Fibroblast of skin of left biceps (primary cell): Measurements from ENCODE around the gene PHF20.
"Not testable (repeated sequence)": the region's sequence is repeated elsewhere in the genome, so short reads cannot be mapped to it uniquely, and the experiment has no call there.

Experiments used
- DNase-seq, 2 experiments: peaks; one replicate each; pipeline ENCODE4 v3.0.0-alpha.2; 2013; ENCODE audit warnings: low read depth in 2 of 2

The PHF20 gene

DNA sequence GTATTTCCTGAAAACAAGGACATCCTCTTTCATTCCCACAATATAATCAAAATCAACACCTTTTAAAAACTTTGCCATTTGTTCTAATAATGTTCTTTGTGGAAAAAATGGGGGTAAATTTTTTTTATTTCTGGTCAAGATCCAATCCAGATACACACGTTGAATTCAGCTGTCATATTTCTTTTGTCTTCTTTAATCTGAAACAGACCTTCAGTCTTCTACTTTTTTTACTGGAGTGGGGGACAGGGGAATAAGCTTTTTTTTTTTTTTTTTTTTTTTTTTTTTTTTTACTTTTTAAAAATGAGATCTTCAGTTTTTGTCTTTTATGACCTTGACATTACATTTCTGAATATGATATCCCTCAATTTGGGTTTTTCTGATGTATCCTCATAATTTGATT lies 113.4 kb downstream of the PHF20 start:
- no peak for DNase-seq

DNA sequence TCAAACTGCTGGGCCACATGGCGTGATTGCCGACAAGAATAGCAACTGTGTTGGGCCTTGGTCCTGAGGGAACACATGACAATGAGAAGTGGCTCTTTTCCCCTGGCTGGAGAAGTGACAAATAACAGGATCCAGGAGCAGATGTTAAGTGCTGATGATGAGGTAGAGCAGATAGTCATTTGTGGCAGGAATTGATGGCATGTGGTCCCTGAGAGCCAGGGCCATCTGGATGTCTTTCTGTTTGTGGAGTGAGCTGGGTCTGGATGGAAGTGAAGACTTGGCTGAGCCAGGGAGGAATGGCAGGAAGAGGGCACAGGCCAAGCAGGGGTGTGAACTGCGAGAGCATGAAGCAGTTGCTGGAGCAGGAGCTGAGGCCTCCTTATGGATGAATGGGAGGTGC lies 114.7 kb downstream of the PHF20 start:
- no peak for DNase-seq

DNA sequence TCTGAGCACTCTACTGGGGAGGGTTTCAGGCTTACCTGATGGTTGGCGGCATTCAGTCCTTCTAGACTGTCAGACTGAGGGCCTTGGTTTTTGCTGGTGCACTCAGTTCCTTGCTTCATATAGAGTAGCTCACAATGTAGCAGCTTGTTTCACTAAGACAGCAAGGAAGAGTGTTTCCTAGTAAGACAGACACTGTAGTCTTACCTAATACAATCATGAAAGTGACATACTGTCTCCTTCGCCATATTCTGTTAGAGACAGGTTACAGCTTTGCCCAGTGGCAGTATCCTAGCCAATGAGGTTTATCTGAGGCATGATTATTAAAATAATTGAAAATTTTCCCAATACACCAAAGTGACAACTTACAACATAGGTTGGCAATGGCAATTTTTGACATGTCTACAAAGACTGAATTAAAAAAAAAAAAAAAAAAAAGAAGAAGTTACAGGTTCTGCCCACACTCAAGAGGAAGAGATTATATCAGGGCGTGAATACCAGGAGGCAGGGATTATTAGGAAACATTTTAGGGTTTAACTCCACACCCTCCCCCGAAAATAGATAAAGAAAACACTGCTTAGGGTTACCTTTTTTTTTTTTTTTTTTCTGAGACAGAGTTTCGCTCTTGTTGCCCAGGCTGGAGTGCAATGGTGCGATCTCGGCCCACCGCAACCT lies 115.7 kb downstream of the PHF20 start:
- no peak for DNase-seq

DNA sequence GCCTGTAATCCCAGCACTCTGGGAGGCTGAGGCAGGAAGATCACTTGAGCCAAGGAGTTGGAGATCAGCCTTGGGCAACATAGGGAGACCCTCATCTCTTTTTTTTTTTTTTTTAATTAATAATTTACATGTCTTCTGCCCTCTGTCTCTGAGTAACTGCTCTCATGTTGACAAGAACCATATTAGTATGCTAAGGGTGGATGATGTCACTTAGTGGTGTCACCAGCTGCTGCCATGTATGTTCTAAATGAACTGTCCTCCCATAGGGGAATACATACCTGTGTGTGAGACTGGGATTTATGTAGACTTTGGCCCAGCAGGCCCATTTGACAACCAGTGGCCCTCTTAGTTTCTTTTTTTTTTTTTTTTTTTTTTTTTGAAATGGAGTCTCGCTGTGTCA lies 116.8 kb downstream of the PHF20 start:
- no peak for DNase-seq

DNA sequence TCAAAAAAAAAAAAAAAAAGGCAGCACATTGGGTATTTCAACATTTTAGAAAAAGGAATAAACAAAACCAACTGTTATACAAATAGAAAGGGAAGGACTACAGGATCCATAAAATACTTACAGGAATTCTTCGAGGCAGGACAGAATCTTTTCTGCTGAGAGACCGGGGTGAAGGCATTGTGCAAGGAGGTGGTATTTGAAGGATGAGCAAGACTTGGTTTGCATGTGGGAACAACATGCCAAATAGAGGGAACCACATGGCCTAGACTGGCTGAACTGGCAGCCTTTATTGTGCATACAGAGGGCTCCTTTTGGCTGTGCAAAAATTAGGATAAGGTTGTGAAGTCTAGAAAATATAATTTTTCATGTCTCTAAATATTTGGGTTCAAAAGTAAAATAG lies 119.6 kb downstream of the PHF20 start:
- DNase-seq = peak in 1 of 2 experiments; percentile 25

DNA sequence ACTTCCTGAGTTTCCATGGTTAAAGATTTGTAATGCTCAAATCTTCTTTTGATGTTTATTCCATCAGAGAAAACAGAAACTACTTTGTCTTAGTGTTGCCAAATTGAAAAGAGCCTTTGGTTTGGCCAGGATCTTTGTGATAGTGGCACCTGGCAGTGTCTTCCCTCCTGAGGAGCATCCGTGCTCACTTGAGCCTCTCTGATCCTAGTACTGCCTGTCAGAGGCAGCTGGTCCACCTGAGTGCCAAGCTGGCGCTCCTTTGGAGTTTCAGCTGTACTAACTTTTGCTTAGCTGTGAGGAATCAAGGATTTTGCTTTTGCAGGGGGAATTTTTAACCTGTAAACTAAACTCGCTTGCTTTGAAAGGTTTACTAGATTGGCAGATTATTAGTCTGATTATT lies 121.1 kb downstream of the PHF20 start:
- DNase-seq = no peak

DNA sequence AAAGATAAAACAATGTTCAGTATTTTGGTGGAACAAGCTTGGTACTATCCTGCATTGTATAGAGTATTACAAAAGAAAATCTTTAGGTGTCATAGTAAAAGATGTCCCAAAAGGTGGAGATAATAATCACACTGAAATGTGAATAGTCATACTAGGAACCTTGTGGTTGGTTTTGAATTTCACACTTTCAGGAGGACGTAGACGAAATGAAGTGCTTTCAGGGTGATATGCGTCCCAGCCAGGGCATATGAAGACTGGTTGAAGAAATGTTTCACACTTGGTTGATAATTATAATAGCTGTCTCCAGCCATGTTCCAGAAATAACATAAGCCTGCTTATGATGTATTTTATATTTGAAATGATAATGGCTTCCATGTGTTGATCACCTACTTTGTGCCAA lies 122.1 kb downstream of the PHF20 start:
- no peak for DNase-seq

DNA sequence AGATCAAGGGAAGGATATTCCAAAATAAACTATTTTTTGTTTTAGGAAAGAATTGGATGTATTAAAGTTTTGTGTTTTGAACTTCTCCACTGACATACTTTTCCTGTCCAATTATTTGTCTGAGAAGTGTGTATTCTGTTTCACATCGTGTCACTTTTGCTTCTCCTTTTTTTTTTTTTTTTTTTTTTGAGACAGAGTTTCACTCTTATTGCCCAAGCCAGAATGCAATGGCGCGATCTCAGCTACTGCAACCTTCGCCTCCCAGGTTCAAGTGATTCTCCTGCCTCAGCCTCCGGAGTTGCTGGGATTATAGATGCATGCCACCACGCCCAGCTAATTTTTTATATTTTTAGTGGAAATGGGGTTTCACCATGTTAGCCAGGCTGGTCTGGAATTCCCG lies 123.7 kb downstream of the PHF20 start:
- DNase-seq = not testable (repeated sequence)

DNA sequence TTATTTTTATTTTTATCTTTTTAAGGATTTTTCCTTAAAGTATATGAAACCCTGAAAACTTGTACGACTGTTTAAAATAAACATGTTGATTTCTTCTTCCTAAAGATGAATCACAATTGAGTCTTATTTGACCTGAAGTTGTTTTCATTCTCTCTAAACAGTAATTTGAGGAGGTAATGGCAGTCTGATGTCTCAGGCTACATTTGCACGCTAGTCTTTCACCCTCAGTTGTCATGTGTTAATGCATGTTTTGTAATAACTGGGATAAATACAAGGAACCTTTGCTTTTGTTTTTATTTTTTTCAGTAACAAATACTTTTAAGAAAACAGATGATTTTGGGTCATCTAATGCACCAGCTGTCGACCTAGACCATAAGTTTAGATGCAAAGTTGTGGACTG lies 127.2 kb downstream of the PHF20 start:
- DNase-seq = no peak

DNA sequence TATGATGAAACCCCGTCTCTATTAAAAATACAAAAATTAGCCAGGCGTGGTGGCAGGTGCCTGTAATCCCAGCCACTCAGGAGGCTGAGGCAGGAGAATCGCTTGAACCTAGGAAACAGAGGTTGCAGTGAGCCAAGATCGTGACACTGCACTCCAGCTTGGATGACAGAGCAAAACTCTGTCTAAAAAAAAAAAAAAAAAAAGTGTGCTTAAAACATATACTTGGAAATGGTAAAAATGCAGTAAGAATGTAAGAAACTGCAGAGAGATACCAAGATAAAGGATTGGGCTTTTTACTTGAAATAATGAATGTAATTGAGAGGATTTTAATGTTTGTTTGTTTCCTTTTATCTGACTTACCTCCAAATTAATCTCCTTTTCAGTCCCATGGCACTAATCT lies 129.4 kb downstream of the PHF20 start:
- not testable (repeated sequence) for DNase-seq

DNA sequence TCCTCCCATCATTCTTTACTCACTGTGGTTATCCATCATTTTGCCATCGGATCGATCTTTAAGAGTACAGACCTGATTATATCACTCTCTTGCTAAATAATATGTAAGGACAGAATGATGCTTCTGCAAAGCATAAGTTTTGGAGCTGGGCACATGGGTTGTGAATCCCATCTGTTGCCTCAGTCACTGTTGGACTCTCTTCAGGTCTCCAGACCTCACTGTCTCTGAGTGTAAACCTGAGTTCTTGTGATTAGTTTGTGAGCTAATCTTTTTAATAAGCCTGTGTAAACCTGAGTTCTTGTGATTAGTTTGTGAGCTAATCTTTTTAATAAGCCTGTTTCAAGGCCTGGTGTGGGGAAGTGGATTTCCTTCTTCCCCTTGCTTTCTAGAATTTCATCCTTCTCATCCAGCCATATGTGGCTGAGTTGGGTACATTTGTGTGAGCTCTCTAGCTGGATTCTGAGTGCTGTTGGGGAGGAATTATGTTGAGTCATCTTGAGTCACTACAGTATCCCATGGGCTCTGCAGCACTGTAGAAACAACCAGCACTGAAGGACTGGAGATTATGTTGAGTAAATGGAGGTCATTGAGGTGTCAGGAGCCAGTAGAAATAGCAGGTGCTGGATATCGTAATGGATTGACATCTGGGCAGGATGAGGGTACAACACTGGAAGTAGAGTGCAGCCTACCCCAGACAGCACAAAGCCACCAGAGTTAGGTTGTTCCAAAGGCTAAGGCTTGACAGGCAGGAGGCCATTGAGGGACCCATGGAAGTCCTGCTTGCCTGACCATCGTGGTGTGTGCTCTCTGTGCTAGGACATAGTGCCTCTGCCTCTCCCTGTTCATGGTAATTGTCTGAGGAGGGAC lies 130.1 kb downstream of the PHF20 start:
- DNase-seq = peak; percentile 54 to 61

DNA sequence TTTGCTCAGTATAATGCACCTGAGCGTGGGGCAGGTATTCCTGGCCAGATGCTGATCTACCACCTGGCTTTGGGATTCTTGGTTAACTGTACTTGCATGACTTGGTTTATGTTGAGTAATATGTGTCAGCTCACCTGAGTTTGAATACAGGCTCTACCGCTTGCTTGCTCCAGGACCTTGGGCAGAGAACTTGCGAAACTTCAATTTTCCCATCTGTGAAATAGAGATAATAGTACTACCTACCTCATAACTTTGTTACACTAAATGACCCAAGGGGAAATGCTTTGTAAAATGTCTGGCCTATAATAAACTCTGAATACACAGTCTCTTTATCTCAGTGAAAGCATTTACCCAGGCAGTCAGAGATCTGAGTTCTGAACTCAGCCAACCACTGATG lies 130.7 kb downstream of the PHF20 start:
- no peak for DNase-seq

DNA sequence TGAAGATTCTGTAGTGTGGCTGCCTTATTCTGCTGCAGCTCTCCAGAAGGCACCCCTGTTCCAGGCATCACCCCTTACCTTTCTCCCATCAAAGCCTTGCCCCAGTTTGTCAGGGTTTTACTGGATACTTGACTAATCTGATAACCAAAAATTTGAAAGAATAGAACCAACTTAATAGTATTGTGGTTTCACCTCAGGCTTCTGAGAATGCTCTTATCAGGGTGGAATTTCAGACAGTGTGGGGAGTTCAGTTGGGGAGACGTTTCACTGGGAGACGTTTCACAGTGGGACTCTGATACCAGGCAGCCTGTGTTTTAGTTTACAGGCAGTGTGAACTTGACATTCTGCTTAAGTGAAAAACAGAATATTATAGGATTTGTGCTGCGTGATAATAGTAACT lies 132.0 kb downstream of the PHF20 start:
- no peak for DNase-seq

DNA sequence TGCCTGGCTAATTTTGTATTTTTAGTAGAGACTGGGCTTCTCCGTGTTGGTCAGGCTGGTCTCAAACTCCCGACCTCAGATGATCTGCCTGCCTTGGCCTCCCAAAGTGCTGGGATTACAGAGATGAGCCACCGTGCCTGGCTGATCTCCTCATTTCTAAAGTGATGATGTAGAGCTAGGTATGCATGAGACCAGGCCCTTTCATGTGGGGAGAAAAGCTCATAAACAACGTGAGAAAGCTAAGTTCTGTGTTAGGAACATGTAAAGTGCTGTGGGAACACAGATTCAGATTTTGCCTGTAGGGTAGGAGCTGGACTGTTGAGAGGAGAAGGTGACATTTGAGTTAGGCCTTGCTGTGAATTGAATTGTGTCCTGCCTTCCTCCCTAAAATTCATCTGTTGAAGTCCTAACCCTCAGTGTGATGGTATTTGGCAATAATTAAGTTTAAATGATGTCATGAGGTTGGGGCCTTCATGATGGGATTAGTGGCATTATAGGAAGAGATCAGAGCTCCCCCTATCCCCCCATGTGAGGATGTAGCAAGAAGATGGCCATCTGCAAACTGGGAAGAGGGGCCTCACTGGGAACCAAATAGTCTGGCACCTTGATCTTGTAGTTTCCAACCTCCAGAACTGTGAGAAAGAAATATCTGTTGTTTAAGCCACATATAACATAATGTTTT lies 133.3 kb downstream of the PHF20 start:
- DNase-seq = no peak

DNA sequence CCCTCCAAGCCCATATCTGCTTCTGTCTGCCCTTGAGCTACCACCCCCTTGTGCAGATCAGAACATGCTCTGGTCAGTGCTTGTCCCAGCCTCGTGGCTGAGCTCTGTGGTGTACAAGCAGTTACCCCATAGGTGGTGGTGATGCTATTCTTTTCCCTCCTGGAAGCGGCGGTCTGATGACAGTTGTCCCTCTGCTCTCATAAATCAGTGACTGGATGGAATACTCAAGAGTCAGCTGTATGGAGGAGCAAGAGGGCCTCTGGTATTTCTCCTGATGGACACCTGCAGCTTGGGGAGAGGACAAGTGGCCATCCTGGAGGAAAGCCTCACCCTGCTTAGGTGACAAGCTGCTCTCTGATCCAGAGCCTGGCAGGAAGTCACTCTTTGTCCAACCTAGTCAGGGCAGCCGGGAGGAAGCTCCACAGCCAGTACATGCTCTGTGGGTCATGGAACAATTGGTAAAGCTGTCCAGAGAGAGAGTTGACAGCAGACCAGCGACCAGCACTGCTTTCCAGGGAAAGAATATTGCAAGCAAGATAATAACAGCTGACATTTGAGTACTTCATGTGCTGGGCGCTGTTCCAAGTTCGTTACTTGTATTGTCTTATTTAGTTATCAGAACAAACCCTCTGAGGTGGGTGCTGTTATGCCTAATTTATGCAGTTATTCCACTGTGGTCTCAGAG lies 135.3 kb downstream of the PHF20 start:
- no peak for DNase-seq

DNA sequence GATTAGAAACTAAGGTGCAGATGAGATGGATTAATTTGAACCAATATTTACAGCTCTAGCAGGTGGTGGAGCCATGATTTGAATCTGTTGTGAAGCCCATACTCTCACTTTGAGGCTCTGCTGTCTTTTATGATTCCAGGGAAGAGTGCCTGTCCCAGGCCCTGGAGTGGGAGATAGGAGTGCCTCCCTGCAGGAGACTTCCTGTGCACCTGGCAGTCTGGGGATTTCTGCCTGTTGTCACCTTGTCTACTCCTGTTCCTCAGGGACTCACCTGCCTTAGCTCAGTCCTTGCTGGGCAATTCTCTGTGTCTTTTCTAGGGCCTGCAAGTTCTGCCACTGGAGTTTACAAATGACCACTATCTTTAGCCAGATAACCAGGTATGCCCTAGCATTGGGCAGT lies 136.2 kb downstream of the PHF20 start:
- DNase-seq = no peak

DNA sequence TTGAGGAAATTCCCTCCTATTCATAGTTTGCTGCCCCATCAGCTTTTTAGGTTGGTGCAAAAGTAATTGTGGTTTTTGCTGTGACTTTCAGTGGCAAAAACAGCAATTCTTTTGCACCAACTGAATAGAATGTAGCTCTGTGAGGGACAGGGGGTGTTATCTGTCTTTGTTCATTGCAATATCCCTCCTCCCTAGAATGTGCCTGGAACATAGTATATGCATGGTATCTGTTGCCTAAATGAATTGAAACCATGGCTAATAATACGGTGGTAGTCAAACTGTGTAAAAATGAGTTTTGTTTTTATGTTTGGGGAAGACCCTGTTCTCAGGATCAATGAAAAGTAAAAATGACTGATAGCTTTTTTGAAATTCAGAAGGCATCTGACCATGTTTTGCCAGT lies 137.4 kb downstream of the PHF20 start:
- DNase-seq = no peak

DNA sequence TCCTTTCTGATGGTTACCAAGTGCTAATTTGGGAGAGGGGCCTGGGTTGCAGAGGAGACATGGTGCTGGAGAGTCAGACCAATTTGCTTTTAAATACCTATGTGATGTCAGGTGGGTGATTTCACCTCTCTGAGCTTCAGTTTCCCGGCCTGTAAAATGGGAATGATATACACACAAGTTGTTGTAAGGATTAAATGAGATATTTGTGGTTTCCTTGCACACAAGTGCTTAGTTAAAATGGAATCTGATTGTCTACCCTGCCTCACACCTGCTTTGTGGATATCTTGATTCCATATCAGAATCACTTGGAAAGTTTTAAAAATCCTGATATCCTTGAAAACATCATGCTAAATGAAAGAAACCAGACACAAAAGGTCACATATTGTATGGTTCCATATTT lies 138.0 kb downstream of the PHF20 start:
- DNase-seq = no peak

DNA sequence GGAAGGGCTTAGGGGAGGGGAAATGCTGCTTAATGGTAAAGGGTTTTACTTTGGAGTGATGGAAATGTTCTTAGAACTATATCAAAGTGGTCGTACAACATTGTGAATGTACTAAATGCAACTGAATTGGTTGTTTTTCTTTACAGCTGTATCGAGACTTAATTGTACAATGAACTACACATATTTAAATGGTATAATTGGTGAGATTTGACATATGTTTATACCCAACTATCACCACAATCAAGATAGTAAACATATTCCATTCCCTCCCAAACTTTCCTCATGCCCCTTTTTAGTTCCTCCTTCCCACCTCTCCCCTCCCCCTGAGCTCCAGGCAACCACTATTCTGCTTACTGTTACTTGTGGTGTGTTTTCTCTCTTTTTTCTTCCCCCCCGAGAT lies 138.4 kb downstream of the PHF20 start:
- DNase-seq = no peak

DNA sequence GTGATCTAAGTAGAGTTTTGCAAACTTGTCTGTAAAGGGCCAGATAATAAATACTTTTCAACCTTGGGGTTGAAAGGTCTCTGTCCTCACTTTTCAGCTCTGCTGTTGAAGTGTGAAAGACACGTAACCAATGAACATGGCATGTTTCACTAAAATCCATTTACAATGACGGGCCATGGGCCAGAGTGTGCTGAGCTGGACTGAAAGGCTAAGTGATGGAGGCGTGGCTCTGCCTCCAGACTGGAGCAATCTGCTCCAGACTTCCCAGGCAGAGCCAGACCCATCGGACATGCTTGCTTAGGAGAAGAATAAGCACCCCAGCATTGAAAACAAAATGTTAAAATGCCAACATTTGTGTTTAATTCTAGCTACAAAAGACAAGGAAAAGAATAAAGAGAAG lies 141.1 kb downstream of the PHF20 start:
- no peak for DNase-seq

DNA sequence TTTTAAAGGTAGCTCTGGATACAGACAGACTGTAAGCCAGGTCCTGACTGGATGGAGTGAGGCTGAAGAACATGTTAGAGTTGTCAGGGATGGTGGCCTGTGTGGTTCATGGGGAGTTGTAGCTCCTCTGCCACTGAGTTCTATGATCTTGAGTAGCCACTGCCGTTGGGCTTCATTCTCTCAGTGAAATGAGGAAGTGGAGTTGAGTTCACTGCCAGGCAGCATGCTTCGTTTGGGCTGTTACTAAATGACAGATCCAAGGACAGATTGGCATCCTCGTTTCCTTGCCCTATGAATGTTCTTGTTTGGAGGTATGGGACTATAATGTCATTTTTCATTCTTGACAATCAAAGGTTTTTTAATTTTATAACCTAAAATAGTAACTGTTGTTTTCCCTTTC lies 145.3 kb downstream of the PHF20 start:
- no peak for DNase-seq

DNA sequence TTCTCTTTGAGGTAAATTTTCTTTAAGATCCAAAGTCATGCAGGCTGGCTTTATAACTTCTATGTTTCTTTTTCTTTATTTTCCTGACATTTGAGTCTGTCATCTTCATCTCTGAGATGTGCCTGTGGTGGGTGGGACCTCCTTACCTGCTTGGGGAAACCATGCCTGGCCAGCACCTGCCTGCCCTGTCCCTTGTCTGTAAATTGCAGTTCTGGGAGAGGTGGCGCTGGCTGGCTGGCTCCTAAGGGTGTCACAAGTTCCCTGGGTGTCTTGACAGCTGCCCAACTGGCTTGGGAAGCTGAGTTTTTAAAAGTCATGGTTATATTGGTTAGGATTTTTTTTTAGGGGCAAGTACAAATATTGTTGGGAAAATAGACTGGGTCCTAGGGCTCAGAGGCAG lies 146.2 kb downstream of the PHF20 start:
- no peak for DNase-seq
